ENCODE results near the gene KLHDC1.

DNA sequence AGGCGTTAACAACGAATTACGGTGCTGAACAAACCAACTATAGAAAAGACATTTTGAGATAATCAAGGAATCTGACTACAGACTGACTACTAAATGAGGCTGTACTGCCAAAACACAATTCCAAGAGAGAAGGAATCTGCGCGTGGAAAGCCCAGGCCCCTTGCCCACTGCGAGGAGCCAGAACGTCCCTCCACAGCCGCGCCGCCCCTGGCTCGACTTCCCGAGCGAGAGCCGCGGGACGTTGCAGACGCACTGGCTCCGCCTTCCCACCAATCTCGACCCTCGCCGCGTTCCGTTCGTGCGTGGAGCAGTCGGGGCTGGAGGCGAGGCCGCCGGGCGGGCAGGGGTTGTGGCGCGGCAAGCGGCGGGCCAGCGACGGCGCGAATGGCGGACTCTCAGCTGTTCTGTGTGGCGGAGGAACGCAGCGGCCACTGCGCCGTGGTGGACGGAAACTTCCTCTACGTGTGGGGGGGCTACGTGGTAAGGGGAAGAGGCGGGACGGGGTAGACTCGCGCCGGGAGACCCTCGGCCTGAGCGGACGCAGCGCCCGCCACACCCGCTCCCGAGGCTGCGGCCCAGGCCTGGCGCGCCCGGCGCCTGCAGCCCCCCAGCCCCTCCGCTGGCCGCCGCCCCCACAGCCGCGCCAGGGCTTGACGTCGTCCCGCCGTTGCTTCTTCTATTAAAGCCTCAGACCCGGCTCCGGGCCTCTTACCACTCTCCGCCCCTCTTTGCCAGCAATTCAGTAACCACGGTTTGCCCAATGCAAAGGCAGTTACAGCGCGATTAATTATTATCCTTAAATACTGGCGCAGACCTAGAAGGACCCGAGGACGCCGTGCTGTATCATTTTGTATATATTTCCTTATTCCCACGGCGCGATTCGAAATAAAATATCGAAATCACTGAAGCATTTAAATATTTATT, at the start of gene KLHDC1:
- TF ChIP-seq EZH2 (IDR thresholded peaks at IDR 0.05; ENCODE audit: low read length, missing control alignments): no peak
- TF ChIP-seq, protein P1, sequence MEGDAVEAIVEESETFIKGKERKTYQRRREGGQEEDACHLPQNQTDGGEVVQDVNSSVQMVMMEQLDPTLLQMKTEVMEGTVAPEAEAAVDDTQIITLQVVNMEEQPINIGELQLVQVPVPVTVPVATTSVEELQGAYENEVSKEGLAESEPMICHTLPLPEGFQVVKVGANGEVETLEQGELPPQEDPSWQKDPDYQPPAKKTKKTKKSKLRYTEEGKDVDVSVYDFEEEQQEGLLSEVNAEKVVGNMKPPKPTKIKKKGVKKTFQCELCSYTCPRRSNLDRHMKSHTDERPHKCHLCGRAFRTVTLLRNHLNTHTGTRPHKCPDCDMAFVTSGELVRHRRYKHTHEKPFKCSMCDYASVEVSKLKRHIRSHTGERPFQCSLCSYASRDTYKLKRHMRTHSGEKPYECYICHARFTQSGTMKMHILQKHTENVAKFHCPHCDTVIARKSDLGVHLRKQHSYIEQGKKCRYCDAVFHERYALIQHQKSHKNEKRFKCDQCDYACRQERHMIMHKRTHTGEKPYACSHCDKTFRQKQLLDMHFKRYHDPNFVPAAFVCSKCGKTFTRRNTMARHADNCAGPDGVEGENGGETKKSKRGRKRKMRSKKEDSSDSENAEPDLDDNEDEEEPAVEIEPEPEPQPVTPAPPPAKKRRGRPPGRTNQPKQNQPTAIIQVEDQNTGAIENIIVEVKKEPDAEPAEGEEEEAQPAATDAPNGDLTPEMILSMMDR (conservative IDR thresholded peaks at IDR 0.05 in 1 of 2, IDR thresholded peaks at IDR 0.05 in 1 of 2; ENCODE audit: low read depth in 1 of 2, low read length in 2 of 2): no peak
